GM12891 (cell line): Measurements from ENCODE around the gene HRG.

ENCODE experiments used
- PAX5 ChIP-seq: IDR thresholded peaks from 2 replicates; pipeline ENCODE4 v1.6.1; 2011; ENCODE audit warnings: low read length, moderate library complexity, mild to moderate bottlenecking; ENCODE audit not compliant: insufficient read depth, severe bottlenecking
- POLR2A ChIP-seq: IDR thresholded peaks from 2 replicates; pipeline ENCODE4 v1.6.1; 2011; ENCODE audit warnings: low read depth, low read length, control low read depth
- POLR2AphosphoS5 ChIP-seq: IDR thresholded peaks from 2 replicates; pipeline ENCODE4 v1.6.1; 2011; ENCODE audit warnings: low read depth, low read length, control low read depth
- POU2F2 ChIP-seq: IDR thresholded peaks from 2 replicates; pipeline ENCODE4 v1.6.1; 2011; ENCODE audit warnings: low read depth, mild to moderate bottlenecking, control low read depth, low read length, moderate library complexity
- TAF1 ChIP-seq: IDR thresholded peaks from 2 replicates; pipeline ENCODE4 v1.6.1; 2011; ENCODE audit warnings: low read depth, low read length, control low read depth

DNA sequence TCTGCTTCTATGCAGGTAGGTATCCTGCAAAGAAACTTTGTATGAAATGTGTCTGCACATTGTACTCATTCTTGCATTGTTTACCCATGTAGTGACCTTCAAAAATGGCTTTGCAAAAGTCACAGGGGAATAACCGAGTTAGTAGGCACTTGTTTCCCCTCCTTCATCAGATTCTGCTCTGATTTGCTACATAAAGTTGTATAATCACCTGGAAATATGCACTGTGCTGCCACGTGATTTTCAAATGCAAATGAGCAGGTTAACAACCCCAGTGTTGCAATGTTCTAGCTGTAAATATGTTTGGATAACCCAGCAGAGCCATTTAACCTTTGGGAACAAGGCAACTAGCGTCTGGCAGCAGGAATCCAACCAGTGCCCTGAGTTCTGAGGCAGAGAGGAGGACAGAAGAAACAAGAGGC lies 51.2 kb downstream of the HRG start, which contains the start of gene KNG1:
- TF ChIP-seq POU2F2 (no peak), POLR2A (no peak), TAF1 (no peak), PAX5 (no peak), POLR2AphosphoS5 (no peak)
